Cardiac muscle cell (in vitro differentiated cells and primary cell): ENCODE results near the gene GAL3ST2. TPM values are rescaled to one million over a fixed set of nuclear protein-coding genes. Genes with fewer than 3 reads are reported as not detected.
"Not testable (repeated sequence)": the region's sequence is repeated elsewhere in the genome, so short reads cannot be mapped to it uniquely, and the experiment has no call there.

ENCODE experiments used
- DNase-seq, 2 donors: peaks; one replicate each; pipeline versions ENCODE4 v3.0.0 to v3.0.0-alpha.2; 2010 to 2017; ENCODE audit warnings: low read depth in 1 of 2, low spot score in 1 of 2
- H3K27ac ChIP-seq: fragments of 200-600 bp; sonication (generic); 2 replicates; pipeline ENCODE4 v1.5.1; 2016
- H3K27me3 ChIP-seq: fragments of 200-600 bp; sonication (generic); 2 replicates; pipeline ENCODE4 v1.6.0; 2016; ENCODE audit warnings: control low read depth
- H3K36me3 ChIP-seq: fragments of 200-600 bp; sonication (generic); 2 replicates; pipeline ENCODE4 v1.5.1; 2016; ENCODE audit warnings: control low read depth
- H3K4me1 ChIP-seq: fragments of 200-600 bp; sonication (generic); 2 replicates; pipeline ENCODE4 v1.8.1; 2017; ENCODE audit warnings: low read depth, mild to moderate bottlenecking, mixed run types
- H3K4me3 ChIP-seq: fragments of 200-600 bp; sonication (generic); 2 replicates; pipeline ENCODE4 v1.5.1; 2016; ENCODE audit warnings: mild to moderate bottlenecking
- H3K9me3 ChIP-seq: fragments of 200-600 bp; sonication (generic); 2 replicates; pipeline ENCODE4 v1.5.1; 2017; ENCODE audit warnings: low read depth, mild to moderate bottlenecking, control low read depth
- CTCF ChIP-seq: IDR thresholded peaks from 2 replicates; pipeline ENCODE4 v1.5.1; 2012; ENCODE audit warnings: low read depth, mild to moderate bottlenecking, low read length
- polyA plus RNA-seq: library from polyadenylated mRNA; unstranded; fragments of >200 nt; fragmentation: Nextera tagmentation; extraction: Ambion mirVana; gene quantifications from 2 replicates; pipeline ENCODE4 v1.2.1, GENCODE V29; 2016
- total RNA-seq: library from RNA; depleted of rRNA; stranded (reverse); fragments of >200 nt; gene quantifications from 2 replicates; pipeline ENCODE4 v1.2.3, GENCODE V29; 2016

GAL3ST2 gene
- total and polyA plus RNA-seq, 2 experiments from 2014 or later: 1.2 TPM; not detected in 1

GRCh38 chr2:241788135-241788534 lies 11.5 kb downstream of the GAL3ST2 start:
- H3K36me3 ChIP-seq: no peaks in the 10 kb centered on the region
- no peak for DNase-seq
- no peaks in the 10 kb centered on the region for H3K27me3 ChIP-seq
- no peak for TF ChIP-seq CTCF
- no peak overlapping the region for H3K4me3 ChIP-seq
- no peaks in the 10 kb centered on the region for H3K4me1 ChIP-seq
- H3K27ac ChIP-seq: no peak overlapping the region
- H3K9me3 ChIP-seq: no peaks in the 10 kb centered on the region

- Histone ChIP-seq H3K36me3 (no peaks in the 10 kb centered on the region), H3K4me1 (no peaks in the 10 kb centered on the region), H3K27me3 (no peaks in the 10 kb centered on the region), H3K4me3 (no peak overlapping the region), H3K27ac (no peak overlapping the region), H3K9me3 (no peaks in the 10 kb centered on the region)
- TF ChIP-seq CTCF: no peak
- DNase-seq: no peak
These were observed 11.9 kb downstream of the GAL3ST2 start for GRCh38 chr2:241788572-241788971.

- not testable (repeated sequence) for H3K27ac ChIP-seq, H3K36me3 ChIP-seq, H3K9me3 ChIP-seq, H3K27me3 ChIP-seq, H3K4me3 ChIP-seq, H3K4me1 ChIP-seq
- DNase-seq: peak in 1 of 2 donors; percentile 43
These were observed 14.8 kb downstream of the GAL3ST2 start for GRCh38 chr2:241791385-241791784.

GRCh38 chr2:241793385-241793784 lies 16.8 kb downstream of the GAL3ST2 start:
- Histone ChIP-seq H3K9me3 (no peaks in the 10 kb centered on the region), H3K27me3 (no peaks in the 10 kb centered on the region), H3K4me1 (no peaks in the 10 kb centered on the region), H3K4me3 (no peak overlapping the region), H3K36me3 (no peaks in the 10 kb centered on the region), H3K27ac (no peak overlapping the region)
- no peak for TF ChIP-seq CTCF
- DNase-seq: no peak

- no peak for TF ChIP-seq CTCF
- Histone ChIP-seq H3K4me3 (no peak overlapping the region), H3K27ac (no peak overlapping the region), H3K4me1 (no peaks in the 10 kb centered on the region), H3K9me3 (no peaks in the 10 kb centered on the region), H3K36me3 (no peaks in the 10 kb centered on the region), H3K27me3 (no peaks in the 10 kb centered on the region)
- DNase-seq: no peak
These were observed 17.7 kb downstream of the GAL3ST2 start for GRCh38 chr2:241794250-241794823.

- H3K36me3 ChIP-seq: no peaks in the 10 kb centered on the region
- H3K4me3 ChIP-seq: no peak overlapping the region
- H3K4me1 ChIP-seq: no peaks in the 10 kb centered on the region
- no peak for DNase-seq
- no peaks in the 10 kb centered on the region for H3K9me3 ChIP-seq
- no peak overlapping the region for H3K27ac ChIP-seq
- H3K27me3 ChIP-seq: no peaks in the 10 kb centered on the region
- no peak for TF ChIP-seq CTCF
These were observed 18.7 kb downstream of the GAL3ST2 start for GRCh38 chr2:241795021-241795999.
